ENCODE results near the gene DUSP3.

Gene DUSP3

GRCh38 chr17:43778337-43779144 is at the start of gene DUSP3:
TSS of gene DUSP3 (minus strand) at chr17:43778977. CDS start at chr17:43778924, 53 bp downstream.
- Mint-ChIP-seq H3K4me1 (no peaks in the 10 kb centered on the region), H3K36me3 (peaks cover 15% of the 10 kb centered on the region), H3K27ac (peak within 1 kb of the TSS; percentile 60), H3K4me3 (peak within 1 kb of the TSS; percentile 74), H3K9me3 (no peaks in the 10 kb centered on the region)
- DNase-seq (ENCODE audit: low spot score in 2 of 2) (peak; percentile 62 to 84), ATAC-seq (peak; percentile 96)

- no peaks in the 10 kb centered on the region for H3K36me3 Mint-ChIP-seq
- H3K27ac Mint-ChIP-seq, result no peak overlapping the region
- H3K4me3 Mint-ChIP-seq, result no peak overlapping the region
- H3K4me1 Mint-ChIP-seq, result peaks cover 22% of the 10 kb centered on the region
- H3K9me3 Mint-ChIP-seq, result no peaks in the 10 kb centered on the region
- no peak for DNase-seq (ENCODE audit: low spot score in 2 of 2)
- no peak for ATAC-seq
Measured at GRCh38 chr17:43827596-43827995, 48.8 kb upstream of the DUSP3 start.

- H3K4me1 Mint-ChIP-seq, result peaks cover 11% of the 10 kb centered on the region
- H3K27ac Mint-ChIP-seq, result no peak overlapping the region
- no peaks in the 10 kb centered on the region for H3K9me3 Mint-ChIP-seq
- H3K4me3 Mint-ChIP-seq, result no peak overlapping the region
- no peaks in the 10 kb centered on the region for H3K36me3 Mint-ChIP-seq
- ATAC-seq, result no peak
- no peak for DNase-seq (ENCODE audit: low spot score in 2 of 2)
Measured at GRCh38 chr17:43826206-43826605, 47.4 kb upstream of the DUSP3 start.

GRCh38 chr17:43825567-43825966 is 46.8 kb upstream of the DUSP3 start:
- Mint-ChIP-seq H3K36me3 (no peaks in the 10 kb centered on the region), H3K9me3 (no peaks in the 10 kb centered on the region), H3K27ac (no peak overlapping the region), H3K4me3 (no peak overlapping the region), H3K4me1 (peaks cover 4% of the 10 kb centered on the region)
- ATAC-seq, result no peak
- DNase-seq (ENCODE audit: low spot score in 2 of 2), result no peak

- Mint-ChIP-seq H3K4me3 (no peak overlapping the region), H3K27ac (peak overlapping the region; percentile 10), H3K9me3 (no peaks in the 10 kb centered on the region), H3K36me3 (no peaks in the 10 kb centered on the region), H3K4me1 (no peaks in the 10 kb centered on the region)
- ATAC-seq, result no peak
- no peak for DNase-seq (ENCODE audit: low spot score in 2 of 2)
Measured at GRCh38 chr17:43823350-43824084, 44.7 kb upstream of the DUSP3 start.

GRCh38 chr17:43822570-43823190 is 43.9 kb upstream of the DUSP3 start:
- H3K4me1 Mint-ChIP-seq, result no peaks in the 10 kb centered on the region
- no peak overlapping the region for H3K4me3 Mint-ChIP-seq
- no peak for DNase-seq (ENCODE audit: low spot score in 2 of 2)
- H3K36me3 Mint-ChIP-seq, result no peaks in the 10 kb centered on the region
- H3K27ac Mint-ChIP-seq, result no peak overlapping the region
- ATAC-seq, result no peak
- H3K9me3 Mint-ChIP-seq, result no peaks in the 10 kb centered on the region

GRCh38 chr17:43820759-43821158 is 42.0 kb upstream of the DUSP3 start:
- Mint-ChIP-seq H3K9me3 (no peaks in the 10 kb centered on the region), H3K36me3 (no peaks in the 10 kb centered on the region), H3K4me3 (no peak overlapping the region), H3K27ac (no peak overlapping the region), H3K4me1 (no peaks in the 10 kb centered on the region)
- no peak for ATAC-seq
- DNase-seq (ENCODE audit: low spot score in 2 of 2), result no peak

- no peak for ATAC-seq
Measured at GRCh38 chr17:43818966-43819365, 40.2 kb upstream of the DUSP3 start.

GRCh38 chr17:43817826-43818225 is 39.0 kb upstream of the DUSP3 start:
- Mint-ChIP-seq H3K27ac (no peak overlapping the region), H3K36me3 (no peaks in the 10 kb centered on the region), H3K4me3 (no peak overlapping the region), H3K4me1 (no peaks in the 10 kb centered on the region), H3K9me3 (no peaks in the 10 kb centered on the region)
- DNase-seq (ENCODE audit: low spot score in 2 of 2), result no peak
- no peak for ATAC-seq

More at GRCh38 chr17:43818966-43819365, 40.2 kb upstream of the DUSP3 start:
- no peaks in the 10 kb centered on the region for H3K36me3 Mint-ChIP-seq
- no peaks in the 10 kb centered on the region for H3K4me1 Mint-ChIP-seq
- no peak overlapping the region for H3K27ac Mint-ChIP-seq
- no peak overlapping the region for H3K4me3 Mint-ChIP-seq
- no peak for DNase-seq (ENCODE audit: low spot score in 2 of 2)
- no peaks in the 10 kb centered on the region for H3K9me3 Mint-ChIP-seq

- ATAC-seq (no peak), DNase-seq (ENCODE audit: low spot score in 2 of 2) (no peak)
- Mint-ChIP-seq H3K4me3 (no peak overlapping the region), H3K27ac (no peak overlapping the region), H3K9me3 (no peaks in the 10 kb centered on the region), H3K36me3 (no peaks in the 10 kb centered on the region), H3K4me1 (no peaks in the 10 kb centered on the region)
Measured at GRCh38 chr17:43816336-43817320, 37.9 kb upstream of the DUSP3 start.

GRCh38 chr17:43814714-43815113 is 35.9 kb upstream of the DUSP3 start:
- H3K9me3 Mint-ChIP-seq, result no peaks in the 10 kb centered on the region
- ATAC-seq (no peak), DNase-seq (ENCODE audit: low spot score in 2 of 2) (no peak)
- no peaks in the 10 kb centered on the region for H3K36me3 Mint-ChIP-seq
- H3K4me3 Mint-ChIP-seq, result no peak overlapping the region
- no peak overlapping the region for H3K27ac Mint-ChIP-seq
- no peaks in the 10 kb centered on the region for H3K4me1 Mint-ChIP-seq

GRCh38 chr17:43814026-43814425 is 35.2 kb upstream of the DUSP3 start:
- Mint-ChIP-seq H3K9me3 (no peaks in the 10 kb centered on the region), H3K4me1 (no peaks in the 10 kb centered on the region), H3K36me3 (no peaks in the 10 kb centered on the region), H3K27ac (no peak overlapping the region), H3K4me3 (no peak overlapping the region)
- DNase-seq (ENCODE audit: low spot score in 2 of 2), result no peak
- no peak for ATAC-seq

GRCh38 chr17:43813386-43813785 is 34.6 kb upstream of the DUSP3 start:
- Mint-ChIP-seq H3K4me1 (no peaks in the 10 kb centered on the region), H3K9me3 (no peaks in the 10 kb centered on the region), H3K27ac (peak overlapping the region; percentile 20), H3K4me3 (no peak overlapping the region), H3K36me3 (no peaks in the 10 kb centered on the region)
- DNase-seq (ENCODE audit: low spot score in 2 of 2) (no peak), ATAC-seq (no peak)

GRCh38 chr17:43812396-43813265 is 33.9 kb upstream of the DUSP3 start:
- H3K4me3 Mint-ChIP-seq, result no peak overlapping the region
- H3K36me3 Mint-ChIP-seq, result no peaks in the 10 kb centered on the region
- no peaks in the 10 kb centered on the region for H3K4me1 Mint-ChIP-seq
- DNase-seq (ENCODE audit: low spot score in 2 of 2), result no peak
- H3K9me3 Mint-ChIP-seq, result no peaks in the 10 kb centered on the region
- no peak for ATAC-seq
- no peak overlapping the region for H3K27ac Mint-ChIP-seq

Data from stimulated activated effector memory CD8-positive, alpha-beta T cell treated with anti-CD3 and anti-CD28 coated beads, Interleukin-12 subunit alpha, Interleukin-12 subunit beta, amount 100 ng/mL, for 72 hours (primary cell).